Measurements from ENCODE around the gene SERGEF.

SERGEF gene

GRCh38 chr11:17810041-17810440, 202.8 kb downstream of the SERGEF start:
- DNase-seq: no peak

- DNase-seq: no peak
Measured at GRCh38 chr11:17807034-17807433, 205.8 kb downstream of the SERGEF start.

- no peak for DNase-seq
Measured at GRCh38 chr11:17805873-17806272, 207.0 kb downstream of the SERGEF start.

- DNase-seq: no peak
Measured at GRCh38 chr11:17805043-17805442, 207.8 kb downstream of the SERGEF start.

- DNase-seq: no peak
Measured at GRCh38 chr11:17803754-17804334, 209.0 kb downstream of the SERGEF start.

GRCh38 chr11:17802491-17802890, 210.4 kb downstream of the SERGEF start:
- peak; percentile 81 for DNase-seq

GRCh38 chr11:17801166-17801565, 211.7 kb downstream of the SERGEF start:
- no peak for DNase-seq

- DNase-seq: no peak
Measured at GRCh38 chr11:17799147-17799546, 213.7 kb downstream of the SERGEF start.

GRCh38 chr11:17798716-17799115, 214.1 kb downstream of the SERGEF start:
- DNase-seq: no peak

- DNase-seq: no peak
Measured at GRCh38 chr11:17798253-17798652, 214.6 kb downstream of the SERGEF start.

- no peak for DNase-seq
Measured at GRCh38 chr11:17796154-17796553, 216.7 kb downstream of the SERGEF start.

GRCh38 chr11:17794981-17795380, 217.9 kb downstream of the SERGEF start:
- no peak for DNase-seq

GRCh38 chr11:17793642-17794170, 219.1 kb downstream of the SERGEF start:
- no peak for DNase-seq

- no peak for DNase-seq
Measured at GRCh38 chr11:17792161-17792560, 220.7 kb downstream of the SERGEF start.

GRCh38 chr11:17791144-17791543, 221.7 kb downstream of the SERGEF start:
- no peak for DNase-seq

- DNase-seq: no peak
Measured at GRCh38 chr11:17790453-17790852, 222.4 kb downstream of the SERGEF start.

- DNase-seq: no peak
Measured at GRCh38 chr11:17788084-17788483, 224.8 kb downstream of the SERGEF start.

- DNase-seq: no peak
Measured at GRCh38 chr11:17786824-17787525, 225.9 kb downstream of the SERGEF start.

- DNase-seq: no peak
Measured at GRCh38 chr11:17783878-17784277, 229.0 kb downstream of the SERGEF start.

- no peak for DNase-seq
Measured at GRCh38 chr11:17782603-17783337, 230.1 kb downstream of the SERGEF start.

GRCh38 chr11:17782145-17782544, 230.7 kb downstream of the SERGEF start:
- no peak for DNase-seq

- no peak for DNase-seq
Measured at GRCh38 chr11:17781626-17782025, 231.2 kb downstream of the SERGEF start.

GRCh38 chr11:17781221-17781620, 231.6 kb downstream of the SERGEF start:
- no peak for DNase-seq

- DNase-seq: no peak
Measured at GRCh38 chr11:17780668-17781067, 232.2 kb downstream of the SERGEF start.
